ENCODE data around the gene MUC2.

GRCh38 chr11:1038921-1039320 is 35.8 kb upstream of the MUC2 start:
- TF ChIP-seq JUND (IDR thresholded peaks at IDR 0.05; ENCODE audit: borderline replicate concordance, low read depth, low read length) (no peak), JUND (tag; IDR thresholded peaks at IDR 0.05; ENCODE audit: borderline replicate concordance, low read depth, low read length) (no peak), RBM34 (IDR thresholded peaks at IDR 0.05; ENCODE audit: borderline replicate concordance, insufficient read depth, low read length) (no peak), ZNF507 (tag; conservative IDR thresholded peaks at IDR 0.05) (no peak), FOS (IDR thresholded peaks at IDR 0.05; ENCODE audit: extremely low read depth, insufficient read length) (no peak), BRF1 (IDR thresholded peaks at IDR 0.05; ENCODE audit: borderline replicate concordance, extremely low read depth, insufficient read length) (no peak), ZBTB11 (CRISPR knock-in tag; IDR thresholded peaks at IDR 0.05) (no peak), SPI1 (IDR thresholded peaks at IDR 0.05; ENCODE audit: borderline replicate concordance, low read depth, low read length) (no peak), CTCF (IDR thresholded peaks at IDR 0.05 in 2 of 3, conservative IDR thresholded peaks at IDR 0.05 in 1 of 3; ENCODE audit: insufficient read depth in 2 of 3, low read depth in 1 of 3, low read length in 3 of 3) (no peak), ZNF436 (CRISPR knock-in tag; IDR thresholded peaks at IDR 0.05) (no peak), MTF1 (CRISPR knock-in tag; IDR thresholded peaks at IDR 0.05; ENCODE audit: borderline replicate concordance) (no peak), FOXP1 (CRISPR knock-in tag; IDR thresholded peaks at IDR 0.05) (no peak), DEAF1 (CRISPR knock-in tag; IDR thresholded peaks at IDR 0.05) (no peak)
- TF ChIP-seq, protein P1, sequence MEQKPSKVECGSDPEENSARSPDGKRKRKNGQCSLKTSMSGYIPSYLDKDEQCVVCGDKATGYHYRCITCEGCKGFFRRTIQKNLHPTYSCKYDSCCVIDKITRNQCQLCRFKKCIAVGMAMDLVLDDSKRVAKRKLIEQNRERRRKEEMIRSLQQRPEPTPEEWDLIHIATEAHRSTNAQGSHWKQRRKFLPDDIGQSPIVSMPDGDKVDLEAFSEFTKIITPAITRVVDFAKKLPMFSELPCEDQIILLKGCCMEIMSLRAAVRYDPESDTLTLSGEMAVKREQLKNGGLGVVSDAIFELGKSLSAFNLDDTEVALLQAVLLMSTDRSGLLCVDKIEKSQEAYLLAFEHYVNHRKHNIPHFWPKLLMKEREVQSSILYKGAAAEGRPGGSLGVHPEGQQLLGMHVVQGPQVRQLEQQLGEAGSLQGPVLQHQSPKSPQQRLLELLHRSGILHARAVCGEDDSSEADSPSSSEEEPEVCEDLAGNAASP (IDR thresholded peaks at IDR 0.05): no peak
- TF ChIP-seq, protein P2, sequence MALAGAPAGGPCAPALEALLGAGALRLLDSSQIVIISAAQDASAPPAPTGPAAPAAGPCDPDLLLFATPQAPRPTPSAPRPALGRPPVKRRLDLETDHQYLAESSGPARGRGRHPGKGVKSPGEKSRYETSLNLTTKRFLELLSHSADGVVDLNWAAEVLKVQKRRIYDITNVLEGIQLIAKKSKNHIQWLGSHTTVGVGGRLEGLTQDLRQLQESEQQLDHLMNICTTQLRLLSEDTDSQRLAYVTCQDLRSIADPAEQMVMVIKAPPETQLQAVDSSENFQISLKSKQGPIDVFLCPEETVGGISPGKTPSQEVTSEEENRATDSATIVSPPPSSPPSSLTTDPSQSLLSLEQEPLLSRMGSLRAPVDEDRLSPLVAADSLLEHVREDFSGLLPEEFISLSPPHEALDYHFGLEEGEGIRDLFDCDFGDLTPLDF (CRISPR knock-in tag; IDR thresholded peaks at IDR 0.05): no peak
